ENCODE results near the gene SOAT2.

SOAT2 gene

DNA sequence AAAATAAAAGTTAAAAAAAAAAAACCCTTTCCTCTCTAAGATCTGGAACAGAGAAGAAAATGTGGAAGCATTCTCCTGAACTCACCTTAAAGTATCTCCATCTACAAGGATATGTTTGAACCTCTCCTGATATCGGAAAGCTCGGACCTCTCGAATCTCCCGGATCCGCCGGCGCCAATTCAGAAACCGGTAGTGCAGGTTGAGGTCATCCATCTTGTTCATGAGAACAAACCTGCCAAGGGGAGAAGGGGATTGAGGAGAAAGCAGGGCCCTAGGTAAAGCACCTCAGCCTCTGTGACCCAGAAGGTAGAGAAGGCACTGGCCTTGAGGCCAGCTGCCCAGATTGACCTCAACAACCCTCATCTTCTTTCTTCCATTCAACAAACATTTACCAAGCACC lies 26.3 kb upstream of the SOAT2 start:
- H3K4me3 ChIP-seq (ENCODE audit: control insufficient read depth, low read depth, low read length) = no peak overlapping the region
- DNase-seq (ENCODE audit: low read depth) = no peak
- TF ChIP-seq, protein P1, sequence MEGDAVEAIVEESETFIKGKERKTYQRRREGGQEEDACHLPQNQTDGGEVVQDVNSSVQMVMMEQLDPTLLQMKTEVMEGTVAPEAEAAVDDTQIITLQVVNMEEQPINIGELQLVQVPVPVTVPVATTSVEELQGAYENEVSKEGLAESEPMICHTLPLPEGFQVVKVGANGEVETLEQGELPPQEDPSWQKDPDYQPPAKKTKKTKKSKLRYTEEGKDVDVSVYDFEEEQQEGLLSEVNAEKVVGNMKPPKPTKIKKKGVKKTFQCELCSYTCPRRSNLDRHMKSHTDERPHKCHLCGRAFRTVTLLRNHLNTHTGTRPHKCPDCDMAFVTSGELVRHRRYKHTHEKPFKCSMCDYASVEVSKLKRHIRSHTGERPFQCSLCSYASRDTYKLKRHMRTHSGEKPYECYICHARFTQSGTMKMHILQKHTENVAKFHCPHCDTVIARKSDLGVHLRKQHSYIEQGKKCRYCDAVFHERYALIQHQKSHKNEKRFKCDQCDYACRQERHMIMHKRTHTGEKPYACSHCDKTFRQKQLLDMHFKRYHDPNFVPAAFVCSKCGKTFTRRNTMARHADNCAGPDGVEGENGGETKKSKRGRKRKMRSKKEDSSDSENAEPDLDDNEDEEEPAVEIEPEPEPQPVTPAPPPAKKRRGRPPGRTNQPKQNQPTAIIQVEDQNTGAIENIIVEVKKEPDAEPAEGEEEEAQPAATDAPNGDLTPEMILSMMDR (IDR thresholded peaks at IDR 0.05; ENCODE audit: control insufficient read depth, insufficient read depth, low read depth, low read length, missing control alignments) = no peak

DNA sequence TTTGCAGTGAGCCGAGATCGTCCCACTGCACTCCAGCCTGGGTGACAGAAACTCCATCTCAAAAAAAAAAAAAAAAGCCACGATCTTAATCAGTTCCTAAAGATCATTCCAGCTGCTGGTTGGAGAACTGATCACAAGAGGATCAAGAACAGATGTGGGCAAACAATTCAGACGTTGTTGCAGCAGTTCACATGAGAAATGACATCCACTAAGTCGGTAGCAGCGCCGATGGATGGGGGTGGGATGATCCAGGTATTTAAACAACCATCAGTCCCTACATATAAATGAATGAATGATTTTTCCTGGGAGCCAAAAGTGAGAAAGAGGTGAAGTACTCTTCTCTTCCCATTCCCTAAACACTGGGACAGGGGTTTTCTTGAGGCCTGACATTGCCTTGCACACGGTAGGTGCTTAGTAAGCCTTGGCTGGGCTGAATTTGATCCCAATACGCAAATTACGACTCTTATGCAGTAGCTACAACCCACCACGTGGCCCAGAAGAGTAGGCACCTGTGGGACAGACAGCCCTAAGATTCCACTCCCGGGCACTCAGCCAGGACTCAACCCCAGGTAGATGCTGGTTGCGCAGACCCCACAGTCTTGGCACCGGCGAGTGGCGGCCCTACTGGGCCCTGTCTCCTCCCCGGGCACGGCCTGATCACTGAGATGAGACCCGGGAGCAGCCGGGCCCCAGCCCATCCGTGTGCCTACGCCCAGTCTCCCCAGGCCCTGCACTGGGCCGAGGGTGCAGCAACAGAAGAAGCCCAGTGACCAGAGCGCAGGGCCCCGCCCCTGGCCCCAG lies 24.7 kb upstream of the SOAT2 start:
- H3K4me3 ChIP-seq (ENCODE audit: control insufficient read depth, low read depth, low read length) = peak overlapping the region; percentile 71
- TF ChIP-seq, protein P1 (IDR thresholded peaks at IDR 0.05; ENCODE audit: control insufficient read depth, insufficient read depth, low read depth, low read length, missing control alignments) = no peak
- no peak for DNase-seq (ENCODE audit: low read depth)

DNA sequence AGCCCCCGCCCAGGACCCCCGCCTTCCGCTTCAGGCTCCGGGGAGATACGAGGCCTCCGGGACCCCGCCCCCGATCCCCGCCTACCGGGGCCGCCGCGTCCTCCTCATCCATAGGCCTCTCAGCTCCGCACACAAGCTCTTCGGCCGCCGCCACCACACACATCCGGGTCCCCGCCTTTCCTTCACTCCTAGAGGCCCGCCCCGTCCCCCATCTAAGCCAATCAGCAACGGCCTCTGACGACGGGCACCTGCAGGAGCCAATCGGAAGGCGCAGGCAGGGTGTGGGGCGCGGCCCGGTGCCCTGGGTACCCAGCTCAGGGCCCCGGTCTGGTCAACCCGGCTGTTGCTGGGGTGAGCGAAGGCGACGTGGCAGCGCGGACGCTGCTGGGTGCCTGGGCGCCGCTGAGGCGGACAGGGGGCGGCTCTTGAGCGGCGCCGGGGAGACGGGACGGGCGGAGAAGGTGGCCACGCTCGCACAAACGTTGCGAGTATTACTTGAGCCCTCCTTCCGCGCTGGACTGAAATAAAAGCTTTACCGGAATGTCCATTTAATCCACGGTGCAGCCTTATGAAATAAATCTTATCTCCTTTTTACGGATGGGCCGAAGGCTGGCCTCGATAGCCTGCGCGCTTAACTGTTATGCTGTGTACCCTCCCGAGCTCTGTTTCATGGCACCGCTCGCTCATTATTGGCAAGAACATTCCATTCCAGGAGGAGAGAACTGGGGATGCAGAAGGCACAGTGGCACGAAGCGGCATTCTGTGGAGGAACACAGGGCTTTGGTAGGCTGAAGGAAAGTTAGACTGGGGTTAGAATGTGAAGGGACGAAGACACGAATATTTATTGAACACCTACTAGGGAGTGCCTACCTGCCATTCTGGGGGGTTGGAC lies 23.8 kb upstream of the SOAT2 start, which contains the start of gene SPRYD3:
TSS of gene SPRYD3 (minus strand) at position 165 of the 892 bp plus-strand sequence. CDS start at position 108, 57 bp downstream.
- TF ChIP-seq, protein P1 (IDR thresholded peaks at IDR 0.05; ENCODE audit: control insufficient read depth, insufficient read depth, low read depth, low read length, missing control alignments) = no peak
- H3K4me3 ChIP-seq (ENCODE audit: control insufficient read depth, low read depth, low read length) = peak within 1 kb of the TSS; percentile 71
- DNase-seq (ENCODE audit: low read depth) = peak; percentile 85

DNA sequence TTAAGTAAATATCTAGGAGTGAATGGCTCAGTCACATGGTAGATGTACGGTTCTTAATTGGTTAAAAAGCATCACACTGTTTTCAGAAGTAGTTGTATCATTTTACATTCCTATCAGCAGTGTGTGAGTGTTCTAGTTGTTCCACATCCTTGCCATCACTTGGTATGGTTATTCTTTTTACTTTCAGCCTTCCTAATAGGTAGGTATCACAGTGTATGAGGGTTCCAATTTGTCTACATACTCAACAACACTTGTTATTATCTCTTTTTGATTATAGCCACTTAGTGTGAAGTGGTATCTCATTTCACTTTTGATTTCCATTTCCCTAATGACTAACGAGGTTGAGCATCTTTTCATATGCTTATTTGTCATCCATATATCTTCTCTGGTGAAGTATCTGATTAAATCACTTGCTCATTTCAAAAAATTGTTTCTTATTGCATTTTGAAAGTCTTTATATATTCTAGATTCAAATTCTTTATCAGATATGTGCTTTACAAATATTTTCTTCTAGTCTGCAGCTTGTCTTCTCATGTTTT lies 20.6 kb upstream of the SOAT2 start:
- DNase-seq (ENCODE audit: low read depth) = no peak
- H3K4me3 ChIP-seq (ENCODE audit: control insufficient read depth, low read depth, low read length) = no peak overlapping the region
- TF ChIP-seq, protein P1 (IDR thresholded peaks at IDR 0.05; ENCODE audit: control insufficient read depth, insufficient read depth, low read depth, low read length, missing control alignments) = no peak

DNA sequence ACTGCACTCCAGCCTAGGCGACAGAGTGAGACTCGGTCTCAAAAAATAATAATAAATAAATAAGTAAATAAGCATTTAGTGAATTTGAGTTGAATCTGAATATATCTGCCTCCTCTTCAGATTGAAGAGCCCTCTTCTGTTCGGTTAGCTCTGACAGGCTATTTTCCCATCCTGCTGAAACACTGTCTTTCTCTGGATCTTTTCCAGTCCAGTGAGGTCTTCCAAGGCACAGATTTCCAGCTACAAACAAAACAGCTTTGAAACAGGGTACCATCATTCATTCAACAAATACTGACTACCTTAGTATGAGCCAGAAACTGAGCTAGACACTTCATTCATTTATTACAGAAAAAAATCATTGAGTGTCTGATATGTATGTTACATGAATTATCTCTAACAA lies 16.9 kb upstream of the SOAT2 start:
- H3K4me3 ChIP-seq (ENCODE audit: control insufficient read depth, low read depth, low read length) = no peak overlapping the region
- no peak for DNase-seq (ENCODE audit: low read depth)
- TF ChIP-seq, protein P1 (IDR thresholded peaks at IDR 0.05; ENCODE audit: control insufficient read depth, insufficient read depth, low read depth, low read length, missing control alignments) = no peak

DNA sequence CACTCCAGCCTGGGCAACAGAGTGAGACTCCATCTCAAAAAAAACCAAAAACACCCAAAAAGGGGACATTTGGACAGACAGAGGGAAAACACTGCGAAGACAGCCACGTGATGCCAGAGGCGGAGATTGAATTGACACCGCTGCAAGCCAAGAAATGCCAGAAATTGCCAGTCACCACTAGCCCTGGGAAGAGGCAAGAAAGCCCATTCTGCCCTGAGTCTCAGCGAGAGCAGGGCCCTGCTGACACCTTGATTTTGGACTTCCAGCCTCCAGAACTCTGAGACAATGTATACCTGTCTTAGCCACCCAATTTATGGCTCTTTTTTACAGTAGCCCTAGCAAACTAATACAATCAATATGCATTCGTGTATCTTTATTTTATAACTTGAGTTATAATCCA lies 13.2 kb upstream of the SOAT2 start:
- no peak for DNase-seq (ENCODE audit: low read depth)
- TF ChIP-seq, protein P1 (IDR thresholded peaks at IDR 0.05; ENCODE audit: control insufficient read depth, insufficient read depth, low read depth, low read length, missing control alignments) = no peak
- H3K4me3 ChIP-seq (ENCODE audit: control insufficient read depth, low read depth, low read length) = no peak overlapping the region
